IMR-90 (cell line): ENCODE measurements around the gene CDK13.

ENCODE experiments used
- BHLHE40 ChIP-seq: fragments of 150-350 bp; IDR thresholded peaks from 2 replicates; pipeline ENCODE4 v1.6.1; 2016; ENCODE audit warnings: mild to moderate bottlenecking, low read depth, low read length
- CHD1 ChIP-seq: IDR thresholded peaks from 2 replicates; pipeline ENCODE4 v1.6.1; 2012; ENCODE audit warnings: low read depth, low read length, improper control_type of control experiment
- CTCF ChIP-seq: conservative IDR thresholded peaks from 2 replicates; pipeline ENCODE4 v1.5.1; 2012; ENCODE audit warnings: mild to moderate bottlenecking, low read depth, low read length, improper control_type of control experiment
- ELK1 ChIP-seq: fragments of 150-350 bp; IDR thresholded peaks from 2 replicates; pipeline ENCODE4 v1.6.1; 2016; ENCODE audit warnings: low read depth, mild to moderate bottlenecking, low read length, moderate library complexity, borderline replicate concordance
- MAFK ChIP-seq: IDR thresholded peaks from 2 replicates; pipeline ENCODE4 v1.6.1; 2012; ENCODE audit warnings: low read depth, low read length, improper control_type of control experiment
- MAZ ChIP-seq: IDR thresholded peaks from 2 replicates; pipeline ENCODE4 v1.6.1; 2012; ENCODE audit warnings: low read depth, mild to moderate bottlenecking, low read length, improper control_type of control experiment, moderate library complexity, borderline replicate concordance
- MXI1 ChIP-seq: IDR thresholded peaks from 2 replicates; pipeline ENCODE4 v1.6.1; 2012; ENCODE audit warnings: low read depth, mild to moderate bottlenecking, low read length, moderate library complexity, borderline replicate concordance
- POLR2A ChIP-seq: IDR thresholded peaks from 2 replicates; pipeline ENCODE4 v1.6.1; 2012; ENCODE audit warnings: mild to moderate bottlenecking, low read depth, low read length
- RAD21 ChIP-seq: IDR thresholded peaks from 2 replicates; pipeline ENCODE4 v1.6.1; 2012; ENCODE audit warnings: low read length, improper control_type of control experiment
- RCOR1 ChIP-seq: IDR thresholded peaks from 2 replicates; pipeline ENCODE4 v1.6.1; 2012; ENCODE audit warnings: mild to moderate bottlenecking, low read length, improper control_type of control experiment; ENCODE audit not compliant: insufficient replicate concordance
- RFX5 ChIP-seq: IDR thresholded peaks from 2 replicates; pipeline ENCODE4 v1.8.0; 2012; ENCODE audit warnings: low read depth, mild to moderate bottlenecking, low read length, moderate library complexity
- SMC3 ChIP-seq: fragments of 150-350 bp; IDR thresholded peaks from 2 replicates; pipeline ENCODE4 v1.6.1; 2016; ENCODE audit warnings: low read depth, mild to moderate bottlenecking, antibody characterized with exemption, low read length, moderate library complexity
- USF2 ChIP-seq: fragments of 150-350 bp; IDR thresholded peaks from 2 replicates; pipeline ENCODE4 v1.6.1; 2017; ENCODE audit warnings: mild to moderate bottlenecking, antibody characterized with exemption, low read length, low read depth

GRCh38 chr7:40058026-40058425 is 108.0 kb downstream of the CDK13 start:
- TF ChIP-seq CTCF, result no peak
- no peak for TF ChIP-seq POLR2A
- no peak for TF ChIP-seq MXI1
- no peak for TF ChIP-seq SMC3
- TF ChIP-seq RAD21, result no peak
- TF ChIP-seq RFX5, result no peak
- no peak for TF ChIP-seq BHLHE40
- no peak for TF ChIP-seq MAFK
- TF ChIP-seq RCOR1, result no peak
- TF ChIP-seq MAZ, result no peak
- TF ChIP-seq ELK1, result no peak
- no peak for TF ChIP-seq CHD1
- TF ChIP-seq USF2, result no peak
